AG04449 (cell line): ENCODE measurements around the gene CPEB2.

ENCODE experiments used
- CTCF ChIA-PET: fragments of 350-600 bp; formaldehyde crosslinking; extraction: SDS; loops from one replicate; lab custom pipeline; 2021; ENCODE audit warnings: antibody characterized with exemption; lab: Yijun Ruan, JAX
- POLR2A ChIA-PET: fragments of 400-600, 350-600 bp; formaldehyde crosslinking; extraction: SDS; loops from one replicate; lab custom pipeline; 2020; ENCODE audit warnings: antibody characterized with exemption, inconsistent platforms; lab: Yijun Ruan, JAX
- DNase-seq: peaks from one replicate; pipeline ENCODE4 v3.0.0-alpha.2; 2010; ENCODE audit warnings: low read depth, low spot score
- H3K4me3 ChIP-seq: 2 replicates; pipeline ENCODE4 v1.5.1; 2011; ENCODE audit warnings: low read depth, mild to moderate bottlenecking, control low read depth, low read length
- TF ChIP-seq, protein P1 (sequence below): IDR thresholded peaks from one replicate; pipeline ENCODE4 v1.5.1; 2011; ENCODE audit warnings: mild to moderate bottlenecking, moderate library complexity, low read length, control low read depth, inconsistent platforms; ENCODE audit not compliant: insufficient read depth; ENCODE audit errors: missing control alignments

The CPEB2 gene

DNA sequence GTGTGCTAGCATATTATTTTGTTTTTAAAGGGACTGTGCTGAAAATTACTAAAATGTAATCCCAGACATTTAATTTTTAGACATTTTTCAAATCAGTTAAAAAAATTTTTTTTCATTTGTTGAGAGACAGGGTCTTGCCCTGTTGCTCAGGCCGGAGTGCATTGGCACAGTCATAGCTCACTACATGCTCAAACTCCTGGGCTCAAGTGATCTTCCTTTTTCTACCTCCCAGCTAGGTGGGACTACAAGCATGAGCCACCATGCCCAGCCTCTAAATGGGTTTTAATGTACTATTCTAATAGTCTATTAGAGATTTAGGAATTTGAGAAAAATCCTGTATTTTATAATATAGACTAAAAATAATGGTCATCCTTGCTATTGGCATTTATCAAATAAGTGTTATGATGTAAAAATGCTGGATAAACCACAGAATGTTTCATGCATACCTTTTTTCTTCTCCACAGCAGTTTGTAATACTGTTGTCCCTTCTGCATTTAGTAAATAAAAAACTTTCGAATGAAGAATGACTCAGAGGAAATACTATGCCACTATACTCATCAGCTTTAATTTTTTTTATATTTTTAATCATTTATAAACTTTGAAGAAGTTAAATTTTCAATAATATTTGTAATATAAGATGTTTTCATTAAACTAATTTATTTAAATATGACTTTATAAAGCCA lies 29.9 kb downstream of the CPEB2 start:
- no peak overlapping the region for H3K4me3 ChIP-seq
- TF ChIP-seq, protein P1, sequence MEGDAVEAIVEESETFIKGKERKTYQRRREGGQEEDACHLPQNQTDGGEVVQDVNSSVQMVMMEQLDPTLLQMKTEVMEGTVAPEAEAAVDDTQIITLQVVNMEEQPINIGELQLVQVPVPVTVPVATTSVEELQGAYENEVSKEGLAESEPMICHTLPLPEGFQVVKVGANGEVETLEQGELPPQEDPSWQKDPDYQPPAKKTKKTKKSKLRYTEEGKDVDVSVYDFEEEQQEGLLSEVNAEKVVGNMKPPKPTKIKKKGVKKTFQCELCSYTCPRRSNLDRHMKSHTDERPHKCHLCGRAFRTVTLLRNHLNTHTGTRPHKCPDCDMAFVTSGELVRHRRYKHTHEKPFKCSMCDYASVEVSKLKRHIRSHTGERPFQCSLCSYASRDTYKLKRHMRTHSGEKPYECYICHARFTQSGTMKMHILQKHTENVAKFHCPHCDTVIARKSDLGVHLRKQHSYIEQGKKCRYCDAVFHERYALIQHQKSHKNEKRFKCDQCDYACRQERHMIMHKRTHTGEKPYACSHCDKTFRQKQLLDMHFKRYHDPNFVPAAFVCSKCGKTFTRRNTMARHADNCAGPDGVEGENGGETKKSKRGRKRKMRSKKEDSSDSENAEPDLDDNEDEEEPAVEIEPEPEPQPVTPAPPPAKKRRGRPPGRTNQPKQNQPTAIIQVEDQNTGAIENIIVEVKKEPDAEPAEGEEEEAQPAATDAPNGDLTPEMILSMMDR: no peak
- ChIA-PET CTCF (interaction anchor here (0.8 kb wide), 1 partner anchor 1378 kb away, joined by 3 read pairs; no protein-coding TSS in a partner anchor), POLR2A (interaction anchor here (1.1 kb wide), 1 partner anchor 31 kb away, joined by 3 read pairs; no protein-coding TSS in a partner anchor)
- DNase-seq: no peak

DNA sequence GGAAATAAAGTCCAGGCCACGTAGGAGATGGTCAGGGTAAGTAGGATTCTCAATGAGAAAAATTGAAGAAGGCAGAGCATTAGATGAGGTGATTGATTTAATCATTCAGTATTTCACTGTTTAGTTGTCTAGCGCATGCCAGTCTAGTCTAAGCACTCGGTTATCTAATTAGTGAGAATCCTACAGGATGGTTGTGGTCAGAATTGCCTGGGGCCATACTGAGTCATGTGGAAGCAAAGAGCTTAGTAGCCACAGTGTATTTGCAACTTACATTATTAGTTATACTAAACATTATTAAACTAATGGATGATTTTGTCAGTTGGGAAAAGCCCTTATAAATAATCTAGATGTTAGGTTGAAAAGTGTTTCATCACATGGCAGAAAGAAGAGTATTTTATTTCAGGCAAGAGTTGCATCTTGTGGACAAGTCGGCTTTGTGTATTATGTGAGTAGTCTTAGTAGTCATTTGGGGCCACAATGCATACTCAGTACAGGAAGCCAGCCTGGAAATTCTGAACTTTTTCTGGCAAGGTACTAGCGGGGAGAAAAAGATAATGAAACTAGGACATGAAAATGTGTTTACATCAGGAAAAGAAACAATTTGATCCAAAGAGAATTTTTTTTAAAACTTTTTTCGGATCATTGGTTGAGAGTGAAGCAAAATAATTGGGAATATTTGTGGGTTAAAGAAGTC lies 31.9 kb downstream of the CPEB2 start:
- no peak overlapping the region for H3K4me3 ChIP-seq
- peak; percentile 46 for DNase-seq
- POLR2A ChIA-PET: interaction anchor here (0.7 kb wide), 1 partner anchor 16 kb away, joined by 3 read pairs; no protein-coding TSS in a partner anchor
- CTCF ChIA-PET: no interaction called here
- TF ChIP-seq, protein P1: no peak

DNA sequence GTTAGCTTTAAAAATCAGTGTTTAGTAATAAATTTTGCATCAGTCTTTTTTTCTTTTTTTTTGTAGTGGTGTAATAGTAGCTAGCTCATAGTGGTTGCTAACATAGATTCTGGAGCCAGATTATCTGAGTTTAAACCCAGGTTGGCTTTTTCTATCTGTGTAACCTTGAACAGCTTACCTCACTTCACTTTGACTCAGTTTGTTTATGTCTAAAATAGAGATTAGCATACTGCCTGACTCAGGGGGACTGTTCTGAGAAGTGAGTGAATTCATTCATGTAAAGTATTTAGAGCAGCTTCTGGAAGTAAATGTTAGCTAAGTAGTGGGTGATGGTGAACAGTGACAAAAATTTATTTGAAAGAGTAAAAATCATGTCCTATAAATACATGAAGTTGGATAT lies 32.9 kb downstream of the CPEB2 start:
- no peak for DNase-seq
- TF ChIP-seq, protein P1: no peak

DNA sequence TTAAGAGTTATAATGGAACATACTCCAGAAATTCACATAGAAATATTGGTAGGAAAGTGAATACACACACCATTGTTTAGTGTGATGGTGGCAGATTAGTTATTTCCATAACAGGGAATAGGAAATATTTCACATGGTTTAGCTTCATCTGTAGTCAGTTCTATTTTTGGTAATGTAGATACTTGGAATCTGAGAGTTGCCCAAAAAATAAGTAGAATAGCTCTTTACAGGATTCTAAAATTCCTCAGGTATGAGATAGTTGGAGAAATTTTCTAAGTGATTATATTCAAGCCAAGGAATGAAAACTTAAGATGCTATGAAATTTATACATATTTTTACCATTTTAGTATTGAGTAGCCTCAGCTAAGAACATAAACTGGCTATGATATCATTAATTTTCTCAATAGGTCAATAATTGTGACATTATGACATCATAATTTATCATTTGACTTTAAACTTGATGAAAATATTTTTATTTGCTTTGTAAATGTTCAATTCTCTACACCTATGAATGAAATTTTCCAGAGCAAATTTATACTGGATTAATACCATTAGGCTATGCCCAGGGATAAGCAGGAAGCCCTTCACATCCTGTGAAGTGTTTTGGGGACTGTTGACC lies 35.8 kb downstream of the CPEB2 start:
- TF ChIP-seq, protein P1: no peak
- POLR2A ChIA-PET: interaction anchor here (0.7 to 1.4 kb wide), 2 partner anchors 30 to 35 kb away, joined by 3 read pairs; no protein-coding TSS in a partner anchor
- CTCF ChIA-PET: interaction anchor here (0.7 kb wide), 1 partner anchor 1384 kb away, joined by 3 read pairs; no protein-coding TSS in a partner anchor

More for the DNA sequence above, 32.9 kb downstream of the CPEB2 start:
- ChIA-PET CTCF (no interaction called here), POLR2A (no interaction called here)
- no peak overlapping the region for H3K4me3 ChIP-seq

DNA sequence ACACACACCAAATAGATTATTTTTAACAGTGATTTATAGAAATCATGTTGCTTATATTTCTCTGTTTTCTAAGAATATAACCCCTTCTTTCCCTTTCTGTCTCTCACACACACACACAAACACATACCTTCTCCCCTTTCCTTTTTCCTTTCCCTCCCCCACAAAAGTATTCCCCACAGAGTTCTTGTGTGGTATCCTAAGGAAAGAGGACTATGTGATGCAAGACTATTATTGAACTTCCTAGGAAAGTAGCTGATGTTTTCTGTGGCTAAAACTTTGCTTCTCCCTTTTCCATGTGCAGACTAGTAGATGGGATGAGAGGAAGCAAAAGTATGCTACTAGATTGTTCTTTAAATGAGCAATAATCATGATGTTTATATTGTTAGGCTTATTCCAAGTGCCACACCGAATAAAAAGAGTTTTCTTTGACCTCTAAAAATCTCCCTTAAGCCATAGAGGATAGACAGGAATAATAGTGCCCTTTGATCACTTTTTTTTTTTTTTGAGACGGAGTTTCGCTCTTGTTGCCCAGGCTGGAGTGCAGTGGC lies 38.7 kb downstream of the CPEB2 start:
- no peak overlapping the region for H3K4me3 ChIP-seq
- no peak for DNase-seq
- TF ChIP-seq, protein P1: no peak
- ChIA-PET POLR2A (no interaction called here), CTCF (interaction anchor here (1.0 to 1.7 kb wide), 3 partner anchors 12 to 417 kb away, joined by 3 to 4 read pairs (median 3); no protein-coding TSS in a partner anchor)

More for the DNA sequence above, 35.8 kb downstream of the CPEB2 start:
- peak; percentile 21 for DNase-seq
- H3K4me3 ChIP-seq: no peak overlapping the region
